Upper lobe of left lung (tissue), 4 donors: ENCODE data around the gene HMBS.

Experiments
- POLR2A ChIP-seq, 4 donors: fragments of 450-650 bp; IDR thresholded peaks; one replicate each; pipeline ENCODE4 v1.5.1; 2016 to 2017; ENCODE audit warnings: antibody characterized with exemption in 4 of 4, mild to moderate bottlenecking in 2 of 4
- TF ChIP-seq, protein P1 (sequence below), 6 experiments: fragments of 450-650 bp in 4 of 6; fragments of 200-600 bp in 2 of 6; sonication (generic) in 2 of 6; IDR thresholded peaks; one replicate each; pipeline ENCODE4 v1.5.1; 2016 to 2019; ENCODE audit warnings: antibody characterized with exemption in 6 of 6

DNA sequence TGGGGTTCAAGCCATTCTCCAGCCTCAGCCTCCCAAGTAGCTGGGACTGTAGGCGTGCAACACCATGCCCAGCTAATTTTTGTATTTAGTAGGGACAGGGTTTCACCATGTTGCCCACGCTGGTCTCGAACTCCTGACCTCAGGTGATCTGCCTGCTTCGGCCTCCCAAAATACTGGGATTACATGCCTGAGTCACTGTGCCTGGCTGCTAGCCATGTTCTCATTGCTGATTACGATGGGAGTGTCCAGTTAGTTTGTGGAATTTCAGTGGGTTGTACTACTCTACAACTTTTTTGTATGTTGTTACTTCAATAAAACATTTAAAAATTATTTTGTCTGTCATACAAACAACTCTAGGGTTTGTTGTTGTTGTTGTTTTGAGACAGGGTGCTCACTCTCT, 21.9 kb upstream of the HMBS start:
- TF ChIP-seq, protein P1, sequence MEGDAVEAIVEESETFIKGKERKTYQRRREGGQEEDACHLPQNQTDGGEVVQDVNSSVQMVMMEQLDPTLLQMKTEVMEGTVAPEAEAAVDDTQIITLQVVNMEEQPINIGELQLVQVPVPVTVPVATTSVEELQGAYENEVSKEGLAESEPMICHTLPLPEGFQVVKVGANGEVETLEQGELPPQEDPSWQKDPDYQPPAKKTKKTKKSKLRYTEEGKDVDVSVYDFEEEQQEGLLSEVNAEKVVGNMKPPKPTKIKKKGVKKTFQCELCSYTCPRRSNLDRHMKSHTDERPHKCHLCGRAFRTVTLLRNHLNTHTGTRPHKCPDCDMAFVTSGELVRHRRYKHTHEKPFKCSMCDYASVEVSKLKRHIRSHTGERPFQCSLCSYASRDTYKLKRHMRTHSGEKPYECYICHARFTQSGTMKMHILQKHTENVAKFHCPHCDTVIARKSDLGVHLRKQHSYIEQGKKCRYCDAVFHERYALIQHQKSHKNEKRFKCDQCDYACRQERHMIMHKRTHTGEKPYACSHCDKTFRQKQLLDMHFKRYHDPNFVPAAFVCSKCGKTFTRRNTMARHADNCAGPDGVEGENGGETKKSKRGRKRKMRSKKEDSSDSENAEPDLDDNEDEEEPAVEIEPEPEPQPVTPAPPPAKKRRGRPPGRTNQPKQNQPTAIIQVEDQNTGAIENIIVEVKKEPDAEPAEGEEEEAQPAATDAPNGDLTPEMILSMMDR (IDR thresholded peaks at IDR 0.05), result no peak
- TF ChIP-seq POLR2A (IDR thresholded peaks at IDR 0.05), result no peak
